Measurements from ENCODE around the gene NTMT1. TPM values are rescaled to one million over a fixed set of nuclear protein-coding genes. Genes with fewer than 3 reads are reported as not detected.
"Not testable (repeated sequence)": the region's sequence is repeated elsewhere in the genome, so short reads cannot be mapped to it uniquely, and the experiment has no call there.

NTMT1 gene
- total RNA-seq, 2 donors from 2014 or later, result 39.6 to 49.1 TPM

GRCh38 chr9:129587487-129588262 is 38.3 kb upstream of the NTMT1 start:
- Mint-ChIP-seq H3K36me3 (ENCODE audit: low read depth) (no peaks in the 10 kb centered on the region), H3K9me3 (no peaks in the 10 kb centered on the region), H3K4me3 (no peak overlapping the region), H3K27me3 (ENCODE audit: insufficient read depth) (peaks cover 16% of the 10 kb centered on the region), H3K27ac (no peak overlapping the region), H3K4me1 (peaks cover 21% of the 10 kb centered on the region)
- H3K9me3 ChIP-seq (ENCODE audit: control insufficient read depth, low read length), result no peaks in the 10 kb centered on the region
- no peak overlapping the region for H3K27ac ChIP-seq (ENCODE audit: low read depth, low read length)
- H3K4me1 ChIP-seq (ENCODE audit: control insufficient read depth, insufficient read depth, low read length), result peaks cover 5% of the 10 kb centered on the region
- no peak overlapping the region for H3K9ac ChIP-seq (ENCODE audit: extremely low read depth, low read length, poor library complexity, severe bottlenecking)
- DNase-seq, result no peak
- no peaks in the 10 kb centered on the region for H3K36me3 ChIP-seq (ENCODE audit: control insufficient read depth, insufficient read depth, low read length)
- no peak overlapping the region for H3K4me3 ChIP-seq (ENCODE audit: low read length)
- H3K27me3 ChIP-seq (ENCODE audit: control insufficient read depth, insufficient read depth, low read length, poor library complexity, severe bottlenecking), result no peaks in the 10 kb centered on the region
- TF ChIP-seq, protein P1, sequence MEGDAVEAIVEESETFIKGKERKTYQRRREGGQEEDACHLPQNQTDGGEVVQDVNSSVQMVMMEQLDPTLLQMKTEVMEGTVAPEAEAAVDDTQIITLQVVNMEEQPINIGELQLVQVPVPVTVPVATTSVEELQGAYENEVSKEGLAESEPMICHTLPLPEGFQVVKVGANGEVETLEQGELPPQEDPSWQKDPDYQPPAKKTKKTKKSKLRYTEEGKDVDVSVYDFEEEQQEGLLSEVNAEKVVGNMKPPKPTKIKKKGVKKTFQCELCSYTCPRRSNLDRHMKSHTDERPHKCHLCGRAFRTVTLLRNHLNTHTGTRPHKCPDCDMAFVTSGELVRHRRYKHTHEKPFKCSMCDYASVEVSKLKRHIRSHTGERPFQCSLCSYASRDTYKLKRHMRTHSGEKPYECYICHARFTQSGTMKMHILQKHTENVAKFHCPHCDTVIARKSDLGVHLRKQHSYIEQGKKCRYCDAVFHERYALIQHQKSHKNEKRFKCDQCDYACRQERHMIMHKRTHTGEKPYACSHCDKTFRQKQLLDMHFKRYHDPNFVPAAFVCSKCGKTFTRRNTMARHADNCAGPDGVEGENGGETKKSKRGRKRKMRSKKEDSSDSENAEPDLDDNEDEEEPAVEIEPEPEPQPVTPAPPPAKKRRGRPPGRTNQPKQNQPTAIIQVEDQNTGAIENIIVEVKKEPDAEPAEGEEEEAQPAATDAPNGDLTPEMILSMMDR (conservative IDR thresholded peaks at IDR 0.05), result no peak
- WGBS, 2 experiments (ENCODE audit: insufficient coverage in 1 of 2, insufficient read length in 1 of 2), result 92 to 93% methylated on average over 17 to 23 of the region's 23 CpGs

GRCh38 chr9:129590466-129590865 is 35.5 kb upstream of the NTMT1 start:
- Mint-ChIP-seq H3K9me3 (no peaks in the 10 kb centered on the region), H3K27ac (no peak overlapping the region), H3K4me3 (no peak overlapping the region), H3K36me3 (ENCODE audit: low read depth) (no peaks in the 10 kb centered on the region), H3K27me3 (ENCODE audit: insufficient read depth) (peaks cover 33% of the 10 kb centered on the region), H3K4me1 (peaks cover 30% of the 10 kb centered on the region)
- DNase-seq, result no peak
- 90% methylated on average over 6 of the region's 6 CpGs; no CpG with 5 or more reads in 1 of the 2 experiments for WGBS, 2 experiments (ENCODE audit: insufficient coverage in 1 of 2, insufficient read length in 1 of 2)
- Histone ChIP-seq H3K27me3 (ENCODE audit: control insufficient read depth, insufficient read depth, low read length, poor library complexity, severe bottlenecking) (no peaks in the 10 kb centered on the region), H3K4me1 (ENCODE audit: control insufficient read depth, insufficient read depth, low read length) (peaks cover 5% of the 10 kb centered on the region), H3K36me3 (ENCODE audit: control insufficient read depth, insufficient read depth, low read length) (no peaks in the 10 kb centered on the region), H3K4me3 (ENCODE audit: low read length) (no peak overlapping the region), H3K9ac (ENCODE audit: extremely low read depth, low read length, poor library complexity, severe bottlenecking) (no peak overlapping the region), H3K9me3 (ENCODE audit: control insufficient read depth, low read length) (no peaks in the 10 kb centered on the region), H3K27ac (ENCODE audit: low read depth, low read length) (peak overlapping the region; percentile 38)
- TF ChIP-seq, protein P1 (conservative IDR thresholded peaks at IDR 0.05), result no peak

DNA sequence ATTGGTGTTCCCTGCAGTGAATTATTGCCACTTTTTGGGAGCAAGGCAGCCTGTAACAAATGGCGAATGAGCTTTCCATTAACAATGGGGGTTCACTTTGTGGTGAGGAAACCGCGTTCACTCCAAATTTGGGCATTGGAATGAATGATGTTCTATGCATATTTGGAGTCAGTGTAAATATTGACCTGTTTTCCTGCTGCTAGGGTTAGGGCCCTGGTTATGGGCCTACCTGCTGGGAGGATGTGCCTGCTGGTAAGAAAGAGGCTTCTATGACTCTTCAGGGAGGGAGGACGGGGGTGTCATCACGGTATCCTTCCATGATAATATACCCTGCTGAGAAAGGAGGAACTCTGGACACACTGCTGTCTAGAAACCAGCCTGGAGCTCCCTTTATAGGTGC is 34.0 kb upstream of the NTMT1 start:
- WGBS, 2 experiments (ENCODE audit: insufficient coverage in 1 of 2, insufficient read length in 1 of 2), result 37 to 40% methylated on average over 5 of the region's 5 CpGs
- Histone ChIP-seq H3K9ac (ENCODE audit: extremely low read depth, low read length, poor library complexity, severe bottlenecking) (no peak overlapping the region), H3K36me3 (ENCODE audit: control insufficient read depth, insufficient read depth, low read length) (no peaks in the 10 kb centered on the region), H3K9me3 (ENCODE audit: control insufficient read depth, low read length) (no peaks in the 10 kb centered on the region), H3K4me3 (ENCODE audit: low read length) (no peak overlapping the region), H3K27me3 (ENCODE audit: control insufficient read depth, insufficient read depth, low read length, poor library complexity, severe bottlenecking) (no peaks in the 10 kb centered on the region), H3K4me1 (ENCODE audit: control insufficient read depth, insufficient read depth, low read length) (peaks cover 5% of the 10 kb centered on the region), H3K27ac (ENCODE audit: low read depth, low read length) (no peak overlapping the region)
- TF ChIP-seq, protein P1 (conservative IDR thresholded peaks at IDR 0.05), result no peak
- Mint-ChIP-seq H3K9me3 (no peaks in the 10 kb centered on the region), H3K36me3 (ENCODE audit: low read depth) (no peaks in the 10 kb centered on the region), H3K4me1 (peaks cover 32% of the 10 kb centered on the region), H3K4me3 (no peak overlapping the region), H3K27ac (peak overlapping the region; percentile 22), H3K27me3 (ENCODE audit: insufficient read depth) (peaks cover 33% of the 10 kb centered on the region)
- no peak for DNase-seq

GRCh38 chr9:129592790-129593189 is 33.2 kb upstream of the NTMT1 start:
- not testable (repeated sequence) for H3K9ac ChIP-seq (ENCODE audit: extremely low read depth, low read length, poor library complexity, severe bottlenecking); H3K4me1 ChIP-seq (ENCODE audit: control insufficient read depth, insufficient read depth, low read length); H3K36me3 Mint-ChIP-seq (ENCODE audit: low read depth); H3K4me3 Mint-ChIP-seq; H3K27me3 ChIP-seq (ENCODE audit: control insufficient read depth, insufficient read depth, low read length, poor library complexity, severe bottlenecking); H3K4me3 ChIP-seq (ENCODE audit: low read length); H3K9me3 ChIP-seq (ENCODE audit: control insufficient read depth, low read length); H3K27ac Mint-ChIP-seq; H3K27ac ChIP-seq (ENCODE audit: low read depth, low read length); H3K36me3 ChIP-seq (ENCODE audit: control insufficient read depth, insufficient read depth, low read length); DNase-seq; H3K9me3 Mint-ChIP-seq
- H3K27me3 Mint-ChIP-seq (ENCODE audit: insufficient read depth), result peaks cover 33% of the 10 kb centered on the region
- H3K4me1 Mint-ChIP-seq, result peaks cover 25% of the 10 kb centered on the region
- WGBS, 2 experiments (ENCODE audit: insufficient coverage in 1 of 2, insufficient read length in 1 of 2), result 87 to 91% methylated on average over 6 to 10 of the region's 10 CpGs
